Transverse colon (tissue), 4 donors: Measurements from ENCODE around the gene LRRC70. TPM values are rescaled to one million over a fixed set of nuclear protein-coding genes. Genes with fewer than 3 reads are reported as not detected.

ENCODE experiments used
- DNase-seq: peaks from one replicate; pipeline ENCODE4 v3.0.0-alpha.2; 2019
- H3K27ac ChIP-seq, 4 donors: fragments of 200-600 bp; sonication (generic); 2 replicates each; pipeline ENCODE4 v1.5.1; 2016 to 2018; ENCODE audit warnings: inconsistent platforms in 4 of 4
- H3K27me3 ChIP-seq: fragments of 200-600 bp; sonication (generic); 2 replicates; pipeline ENCODE4 v1.5.1; 2017; ENCODE audit warnings: inconsistent platforms
- H3K36me3 ChIP-seq, 4 donors: fragments of 200-600 bp; sonication (generic); 2 replicates each; pipeline ENCODE4 v1.5.1; 2017 to 2019; ENCODE audit warnings: inconsistent platforms in 4 of 4
- H3K4me1 ChIP-seq, 4 donors: fragments of 200-600 bp; sonication (generic); 2 replicates each; pipeline ENCODE4 v1.5.1; 2017 to 2020; ENCODE audit warnings: inconsistent platforms in 4 of 4
- H3K4me3 ChIP-seq, 4 donors: fragments of 200-600 bp; sonication (generic); 1 replicate in 1 of 4; 2 replicates in 3 of 4; pipeline versions ENCODE4 v1.5.1 to v1.6.1; 2017 to 2019; ENCODE audit warnings: inconsistent platforms in 4 of 4
- H3K9me3 ChIP-seq, 2 donors: fragments of 200-600 bp; sonication (generic); 2 replicates each; pipeline ENCODE4 v1.5.1; 2017 to 2019; ENCODE audit warnings: inconsistent platforms in 2 of 2
- CTCF ChIP-seq, 5 experiments: fragments of 200-600 bp in 3 of 5; fragments of 450-650 bp in 2 of 5; sonication (generic) in 3 of 5; IDR thresholded peaks; 1 replicate in 2 of 5; 2 replicates in 3 of 5; pipeline ENCODE4 v1.5.1; 2016 to 2017; ENCODE audit warnings: antibody characterized with exemption in 5 of 5, inconsistent platforms in 3 of 5, mild to moderate bottlenecking in 2 of 5, moderate library complexity in 1 of 5
- EP300 ChIP-seq: sonication (generic); formaldehyde crosslinking; IDR thresholded peaks from one replicate; pipeline ENCODE4 v1.6.1; 2017; ENCODE audit warnings: antibody characterized with exemption, low read depth
- POLR2A ChIP-seq: fragments of 450-650 bp; IDR thresholded peaks from one replicate; pipeline ENCODE4 v1.6.1; 2016; ENCODE audit warnings: antibody characterized with exemption, mild to moderate bottlenecking, moderate library complexity
- POLR2AphosphoS5 ChIP-seq, 3 donors: sonication (generic); formaldehyde crosslinking; IDR thresholded peaks; one replicate each; pipeline ENCODE4 v1.6.1; 2016; ENCODE audit warnings: antibody characterized with exemption in 3 of 3
- WGBS, 2 donors: methylation state at CpG; one replicate each; pipeline ENCODE4 v1.1.5; 2018; ENCODE audit warnings: low coverage in 1 of 2; 5-methylcytosine and 5-hydroxymethylcytosine counted together
- in situ Hi-C, 4 donors: fragments of 200-750 bp; cut with MboI; loops; one replicate each; pipeline versions ENCODE4 v1.15.0 to v1.15.1; 2017; ENCODE audit warnings: low sequenced_read_pairs in 3 of 4, low pct_ligation_motif_present in 1 of 4, low pct_unique_long_range_greater_than_20kb in 1 of 4
- intact Hi-C: fragments of 100-400 bp; cut with DNase I; formaldehyde crosslinking; loops from one replicate; pipeline ENCODE4 v1.15.1; 2023; ENCODE audit warnings: low total_unique reads
- total RNA-seq, 4 donors: library from RNA; depleted of rRNA; stranded (reverse); fragments of >200 nt; gene quantifications; one replicate each; pipeline ENCODE4 v1.1.0, GENCODE V29; 2016

Gene LRRC70
- total RNA-seq, 4 donors from 2014 or later: 1.8 to 3.4 (median 2.3) TPM

GRCh38 chr5:62605638-62606037 is 27.0 kb downstream of the LRRC70 start:
- WGBS, 2 donors: 88 to 100% methylated on average over 4 of the region's 4 CpGs
- no peak for DNase-seq
- Histone ChIP-seq H3K27me3 (no peaks in the 10 kb centered on the region), H3K9me3 (no peaks in the 10 kb centered on the region), H3K4me1 (no peaks in the 10 kb centered on the region), H3K36me3 (no peaks in the 10 kb centered on the region), H3K27ac (no peak overlapping the region), H3K4me3 (no peak overlapping the region)
- no peak for TF ChIP-seq POLR2AphosphoS5 (IDR thresholded peaks at IDR 0.05)
- no peak for TF ChIP-seq EP300
- no peak for TF ChIP-seq POLR2A
- no peak for TF ChIP-seq CTCF (IDR thresholded peaks at IDR 0.05)
- in situ Hi-C loops: no loop called here
- intact Hi-C loops: loop anchor here (1.0 kb wide), 1 partner anchor 40 kb away; no protein-coding TSS in a partner anchor

- in situ Hi-C loops: no loop called here
- Histone ChIP-seq H3K27me3 (no peaks in the 10 kb centered on the region), H3K27ac (no peak overlapping the region), H3K4me1 (no peaks in the 10 kb centered on the region), H3K9me3 (no peaks in the 10 kb centered on the region), H3K36me3 (no peaks in the 10 kb centered on the region), H3K4me3 (no peak overlapping the region)
- no peak for DNase-seq
- no peak for TF ChIP-seq CTCF (IDR thresholded peaks at IDR 0.05)
- no peak for TF ChIP-seq POLR2AphosphoS5 (IDR thresholded peaks at IDR 0.05)
- TF ChIP-seq EP300: no peak
- no peak for TF ChIP-seq POLR2A
- intact Hi-C loops: loop anchor here (1.0 kb wide), 1 partner anchor 38 kb away; no protein-coding TSS in a partner anchor
- WGBS, 2 donors: 69 to 86% methylated on average over 1 of the region's 1 CpG
These were observed 28.3 kb downstream of the LRRC70 start for GRCh38 chr5:62606878-62607277.

GRCh38 chr5:62607615-62608014 is 29.0 kb downstream of the LRRC70 start:
- no peaks in the 10 kb centered on the region for H3K9me3 ChIP-seq
- H3K27me3 ChIP-seq: no peaks in the 10 kb centered on the region
- DNase-seq: no peak
- intact Hi-C loops (no loop called here), in situ Hi-C loops (no loop called here)
- 91 to 97% methylated on average over 2 to 4 of the region's 4 CpGs for WGBS, 2 donors
- no peak for TF ChIP-seq POLR2A
- TF ChIP-seq POLR2AphosphoS5 (IDR thresholded peaks at IDR 0.05): no peak
- no peak for TF ChIP-seq CTCF (IDR thresholded peaks at IDR 0.05)
- no peak for TF ChIP-seq EP300
- H3K27ac ChIP-seq: no peak overlapping the region
- H3K36me3 ChIP-seq: no peaks in the 10 kb centered on the region
- H3K4me1 ChIP-seq: no peaks in the 10 kb centered on the region
- no peak overlapping the region for H3K4me3 ChIP-seq

GRCh38 chr5:62608529-62609511 is 30.2 kb downstream of the LRRC70 start:
- H3K4me1 ChIP-seq: no peaks in the 10 kb centered on the region
- no peak overlapping the region for H3K4me3 ChIP-seq
- TF ChIP-seq POLR2A (no peak), EP300 (no peak), POLR2AphosphoS5 (IDR thresholded peaks at IDR 0.05) (no peak), CTCF (IDR thresholded peaks at IDR 0.05) (no peak)
- intact Hi-C loops: no loop called here
- H3K36me3 ChIP-seq: no peaks in the 10 kb centered on the region
- H3K27me3 ChIP-seq: no peaks in the 10 kb centered on the region
- no peak overlapping the region for H3K27ac ChIP-seq
- 87 to 91% methylated on average over 6 to 7 of the region's 7 CpGs for WGBS, 2 donors
- H3K9me3 ChIP-seq: no peaks in the 10 kb centered on the region
- DNase-seq: no peak
- in situ Hi-C loops: no loop called here
